GM12873 (cell line): ENCODE results near the gene EGFR.

Source experiments
- CTCF ChIP-seq: IDR thresholded peaks from 2 replicates; pipeline ENCODE4 v1.5.1; 2012; ENCODE audit warnings: low read depth, mild to moderate bottlenecking, moderate library complexity, low read length, control low read depth; ENCODE audit not compliant: insufficient read depth; ENCODE audit errors: missing control alignments

Gene EGFR

GRCh38 chr7:55086413-55087201 is 67.8 kb downstream of the EGFR start:
- TF ChIP-seq CTCF, result no peak

- no peak for TF ChIP-seq CTCF
Measured at GRCh38 chr7:55087521-55087961, 68.7 kb downstream of the EGFR start.

- no peak for TF ChIP-seq CTCF
Measured at GRCh38 chr7:55088107-55088506, 69.3 kb downstream of the EGFR start.

GRCh38 chr7:55088620-55089019 is 69.8 kb downstream of the EGFR start:
- TF ChIP-seq CTCF, result no peak

GRCh38 chr7:55092186-55092974 is 73.6 kb downstream of the EGFR start:
- TF ChIP-seq CTCF, result no peak

- no peak for TF ChIP-seq CTCF
Measured at GRCh38 chr7:55092975-55093373, 74.2 kb downstream of the EGFR start.

GRCh38 chr7:55093674-55094073 is 74.9 kb downstream of the EGFR start:
- TF ChIP-seq CTCF, result no peak
